GM06990 (cell line): ENCODE measurements around the gene IGF2BP1.

Experiments used
- DNase-seq: peaks from one replicate; pipeline ENCODE4 v3.0.0-alpha.2; 2011; ENCODE audit not compliant: insufficient read length; ENCODE audit errors: extremely low read depth
- H3K27me3 ChIP-seq: replicated peaks from 2 replicates; pipeline ENCODE4 v1.6.0; 2011; ENCODE audit warnings: low read length; ENCODE audit not compliant: control insufficient read depth, insufficient read depth
- H3K36me3 ChIP-seq: 2 replicates; pipeline ENCODE4 v1.5.1; 2011; ENCODE audit warnings: low read length; ENCODE audit not compliant: control insufficient read depth, insufficient read depth
- H3K4me3 ChIP-seq: replicated peaks from 2 replicates; pipeline ENCODE4 v1.5.1; 2011; ENCODE audit warnings: low read depth, mild to moderate bottlenecking, control low read depth, low read length
- TF ChIP-seq, protein P1 (sequence below): IDR thresholded peaks from 2 replicates; pipeline ENCODE4 v1.5.1; 2011; ENCODE audit warnings: low read length, control low read depth, mild to moderate bottlenecking, inconsistent platforms; ENCODE audit not compliant: insufficient read depth, poor library complexity, severe bottlenecking

The IGF2BP1 gene

DNA sequence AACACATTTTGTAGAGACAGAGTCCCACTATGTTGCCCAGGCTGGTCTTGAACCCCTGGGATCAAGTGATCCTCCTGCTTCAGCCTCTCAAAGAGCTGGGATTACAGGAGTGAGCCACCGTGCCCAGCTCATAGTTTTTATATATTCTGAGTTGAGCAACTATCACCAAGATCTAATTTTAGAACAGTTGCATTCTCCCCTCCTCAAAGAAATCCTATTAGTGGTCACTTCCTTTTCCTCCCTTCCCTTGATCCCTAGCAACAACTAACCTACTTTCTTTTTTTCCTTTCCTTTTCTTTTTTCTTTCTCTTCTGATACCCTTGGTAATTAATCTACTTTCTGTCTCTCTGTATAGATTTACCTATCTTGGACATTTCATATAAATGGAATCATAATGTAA is 73.9 kb downstream of the IGF2BP1 start:
- Histone ChIP-seq H3K27me3 (no peaks in the 10 kb centered on the region), H3K36me3 (no peaks in the 10 kb centered on the region), H3K4me3 (no peak overlapping the region)
- TF ChIP-seq, protein P1, sequence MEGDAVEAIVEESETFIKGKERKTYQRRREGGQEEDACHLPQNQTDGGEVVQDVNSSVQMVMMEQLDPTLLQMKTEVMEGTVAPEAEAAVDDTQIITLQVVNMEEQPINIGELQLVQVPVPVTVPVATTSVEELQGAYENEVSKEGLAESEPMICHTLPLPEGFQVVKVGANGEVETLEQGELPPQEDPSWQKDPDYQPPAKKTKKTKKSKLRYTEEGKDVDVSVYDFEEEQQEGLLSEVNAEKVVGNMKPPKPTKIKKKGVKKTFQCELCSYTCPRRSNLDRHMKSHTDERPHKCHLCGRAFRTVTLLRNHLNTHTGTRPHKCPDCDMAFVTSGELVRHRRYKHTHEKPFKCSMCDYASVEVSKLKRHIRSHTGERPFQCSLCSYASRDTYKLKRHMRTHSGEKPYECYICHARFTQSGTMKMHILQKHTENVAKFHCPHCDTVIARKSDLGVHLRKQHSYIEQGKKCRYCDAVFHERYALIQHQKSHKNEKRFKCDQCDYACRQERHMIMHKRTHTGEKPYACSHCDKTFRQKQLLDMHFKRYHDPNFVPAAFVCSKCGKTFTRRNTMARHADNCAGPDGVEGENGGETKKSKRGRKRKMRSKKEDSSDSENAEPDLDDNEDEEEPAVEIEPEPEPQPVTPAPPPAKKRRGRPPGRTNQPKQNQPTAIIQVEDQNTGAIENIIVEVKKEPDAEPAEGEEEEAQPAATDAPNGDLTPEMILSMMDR: no peak
- no peak for DNase-seq

DNA sequence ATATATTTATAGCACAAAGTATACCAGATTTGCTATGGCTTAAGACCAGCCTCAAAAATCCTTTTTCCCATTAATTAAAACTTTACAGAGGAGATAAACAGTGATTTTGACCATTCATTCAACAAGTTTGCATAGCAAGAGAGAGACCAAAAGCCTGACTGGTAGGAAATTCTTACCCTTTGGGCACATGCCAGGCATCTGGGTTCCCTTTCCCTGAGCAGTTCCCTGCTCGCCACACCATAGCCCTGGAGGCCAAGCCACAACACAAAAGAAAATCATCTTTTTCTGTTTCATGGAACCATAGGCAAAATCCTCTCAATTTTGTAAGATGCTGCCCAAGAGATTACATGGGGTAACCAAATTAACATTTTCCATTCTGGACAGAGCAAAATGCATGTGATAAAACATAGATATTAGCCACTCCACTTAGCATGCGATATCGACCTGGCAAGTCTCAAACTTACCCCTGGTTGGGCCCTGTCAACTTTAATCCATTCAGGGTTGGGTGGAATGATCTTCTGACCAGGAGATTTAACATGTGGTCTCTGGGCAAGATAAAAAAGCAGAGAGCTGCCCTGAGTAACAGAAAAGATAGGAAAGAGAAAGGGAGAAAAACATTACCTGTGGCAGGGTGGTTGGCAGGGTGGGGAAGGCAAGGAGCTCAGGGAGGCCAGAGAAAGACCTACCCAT is 77.8 kb downstream of the IGF2BP1 start:
- no peaks in the 10 kb centered on the region for H3K36me3 ChIP-seq

DNA sequence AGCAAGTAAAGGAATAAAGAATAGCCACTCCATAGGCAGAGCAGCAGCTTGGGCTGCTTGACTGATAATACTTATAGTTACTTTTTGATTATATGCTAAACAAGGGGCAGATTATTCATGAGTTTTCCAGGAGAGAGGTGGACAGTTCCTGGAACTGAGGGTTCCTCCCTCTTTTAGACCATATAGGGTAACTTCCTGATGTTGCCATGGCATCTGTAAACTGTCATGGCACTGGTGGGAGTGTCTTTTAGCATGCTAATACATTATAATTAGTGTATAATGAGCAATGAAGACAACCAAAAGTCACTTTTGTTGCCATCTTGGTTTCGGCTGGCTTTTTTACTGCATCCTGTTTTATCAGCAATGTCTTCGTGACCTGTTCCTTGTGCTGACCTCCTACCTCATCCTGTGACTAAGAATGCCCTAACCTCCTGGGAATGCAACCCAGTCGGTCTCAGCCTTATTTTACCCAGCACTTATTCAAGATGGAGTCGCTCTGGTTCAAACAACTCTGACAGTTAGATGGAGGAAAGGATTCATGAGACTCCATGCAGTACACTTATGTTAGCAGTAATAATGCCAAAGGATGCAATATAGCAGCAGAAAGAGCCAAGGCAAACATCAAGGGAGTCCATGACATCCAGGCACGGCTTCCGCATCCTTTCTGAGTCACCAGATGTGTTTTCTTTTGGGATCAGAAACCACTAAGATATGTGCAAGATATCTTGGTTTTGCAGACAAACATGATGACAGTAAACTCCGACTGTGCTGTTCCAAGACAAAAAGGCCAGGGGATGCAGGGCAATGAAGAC is 79.6 kb downstream of the IGF2BP1 start:
- Histone ChIP-seq H3K27me3 (no peaks in the 10 kb centered on the region; the same call in 1 of the 2 replicates), H3K36me3 (no peaks in the 10 kb centered on the region), H3K4me3 (no peak overlapping the region)
- TF ChIP-seq, protein P1: no peak
- no peak for DNase-seq

More for the DNA sequence above, 77.8 kb downstream of the IGF2BP1 start:
- Histone ChIP-seq H3K27me3 (no peaks in the 10 kb centered on the region; the same call in 1 of the 2 replicates), H3K4me3 (no peak overlapping the region)
- DNase-seq: no peak
- TF ChIP-seq, protein P1: no peak

DNA sequence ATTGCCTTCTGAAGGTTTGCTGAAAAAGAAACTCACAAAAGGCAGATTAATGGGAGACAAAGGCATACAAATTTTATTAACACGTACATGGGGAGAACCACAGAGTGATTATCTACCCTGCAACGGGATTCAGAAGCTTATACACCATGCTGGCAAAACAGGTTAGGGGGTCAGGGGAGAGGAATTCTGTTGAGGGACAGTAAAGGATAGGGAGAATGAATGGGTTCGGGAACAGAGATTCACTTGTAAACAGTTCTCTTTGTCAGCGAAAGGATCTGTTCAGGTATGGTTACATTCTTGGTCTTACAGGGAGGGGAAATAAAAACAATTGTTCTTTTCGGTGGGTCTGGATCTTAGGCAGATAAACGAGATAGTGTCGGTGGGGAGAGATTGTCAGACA is 81.1 kb downstream of the IGF2BP1 start:
- no peaks in the 10 kb centered on the region; the same call in 1 of the 2 replicates for H3K27me3 ChIP-seq
- H3K36me3 ChIP-seq: no peaks in the 10 kb centered on the region
- no peak for DNase-seq
- TF ChIP-seq, protein P1: no peak
- no peak overlapping the region for H3K4me3 ChIP-seq

DNA sequence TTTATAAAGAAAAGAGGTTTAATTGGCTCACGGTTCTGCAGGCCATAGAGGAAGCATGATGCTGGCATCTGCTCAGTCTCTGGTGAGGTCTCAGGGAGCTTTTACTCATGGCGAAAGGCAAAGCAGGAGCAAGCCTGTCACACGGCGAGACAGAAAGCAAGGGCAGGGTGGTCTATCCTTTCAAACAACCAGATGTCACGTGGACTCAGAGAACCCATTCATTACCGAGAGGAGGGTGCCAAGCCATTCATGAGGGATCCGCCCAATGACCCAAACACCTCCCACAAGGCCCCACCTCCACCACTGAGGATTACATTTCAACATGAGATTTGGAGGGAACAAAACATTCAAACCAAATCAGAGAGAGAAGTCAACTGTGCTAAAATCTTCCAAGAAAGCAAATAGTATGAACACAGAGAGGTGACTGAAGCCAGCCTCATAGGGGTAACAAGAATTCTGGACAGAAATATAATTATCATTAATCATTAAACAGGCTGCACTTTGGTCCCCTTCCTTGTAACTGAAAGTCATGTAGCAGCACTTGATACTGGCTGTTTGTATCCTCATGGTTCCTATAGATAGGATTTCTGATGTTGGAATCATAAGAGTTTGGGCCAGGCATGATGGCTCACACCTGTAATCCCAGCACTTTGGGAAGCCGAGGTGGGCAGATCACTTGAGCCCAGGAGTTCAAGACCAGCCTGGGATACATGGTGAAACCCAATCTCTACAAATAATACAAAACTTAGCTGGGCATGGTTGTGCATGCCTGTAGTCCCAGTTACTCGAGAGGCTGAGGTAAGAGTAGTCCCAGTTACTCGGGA is 82.9 kb downstream of the IGF2BP1 start:
- Histone ChIP-seq H3K4me3 (no peak overlapping the region), H3K36me3 (no peaks in the 10 kb centered on the region), H3K27me3 (no peaks in the 10 kb centered on the region; the same call in 1 of the 2 replicates)
- no peak for DNase-seq
- TF ChIP-seq, protein P1: no peak
